H1 (cell line): ENCODE data around the gene OLA1.

Experiments
- ASH2L ChIP-seq: fragments of 200-600, 300-600 bp; sonication (generic); IDR thresholded peaks from one replicate; pipeline ENCODE4 v1.7.1; 2017; ENCODE audit warnings: low read length
- BACH1 ChIP-seq: IDR thresholded peaks from 2 replicates; pipeline ENCODE4 v1.6.1; 2012; ENCODE audit warnings: low read length, improper control_type of control experiment
- CTCF ChIP-seq, 3 experiments: IDR thresholded peaks; 1 replicate in 2 of 3; 2 replicates in 1 of 3; pipeline versions ENCODE4 v1.5.1 to v1.6.1; 2011; ENCODE audit warnings: low read length in 3 of 3, mild to moderate bottlenecking in 3 of 3, inconsistent platforms in 2 of 3, low read depth in 1 of 3, moderate library complexity in 1 of 3; ENCODE audit not compliant: insufficient read depth in 1 of 3; ENCODE audit errors: control extremely low read depth in 1 of 3
- EZH2 ChIP-seq: fragments of 200-600 bp; sonication (generic); IDR thresholded peaks from 2 replicates; pipeline ENCODE4 v1.7.1; 2012; ENCODE audit warnings: low read depth, mild to moderate bottlenecking, moderate library complexity, low read length, inconsistent platforms; ENCODE audit not compliant: severe bottlenecking
- KDM1A ChIP-seq: fragments of 200-600, 300-600 bp; sonication (generic); IDR thresholded peaks from 2 replicates; pipeline ENCODE4 v1.7.1; 2016; ENCODE audit warnings: mild to moderate bottlenecking, low read length, borderline replicate concordance
- MAFK ChIP-seq: IDR thresholded peaks from 2 replicates; pipeline ENCODE4 v1.6.1; 2012; ENCODE audit warnings: low read depth, mild to moderate bottlenecking, improper control_type of control experiment, low read length
- POLR2A ChIP-seq, 2 experiments: IDR thresholded peaks; 1 replicate in 1 of 2; 2 replicates in 1 of 2; pipeline ENCODE4 v1.6.1; 2011; ENCODE audit warnings: low read depth in 2 of 2, low read length in 2 of 2, mild to moderate bottlenecking in 2 of 2; ENCODE audit errors: control extremely low read depth in 1 of 2
- POLR2AphosphoS5 ChIP-seq: IDR thresholded peaks from 2 replicates; pipeline ENCODE4 v1.6.1; 2011; ENCODE audit warnings: low read depth, low read length
- RBBP5 ChIP-seq: IDR thresholded peaks from 2 replicates; pipeline ENCODE4 v1.7.1; 2012; ENCODE audit warnings: low read depth, mild to moderate bottlenecking, inconsistent platforms, low read length, moderate library complexity, borderline replicate concordance
- SIN3A ChIP-seq, 2 experiments: IDR thresholded peaks in 1 of 2; conservative IDR thresholded peaks in 1 of 2; 2 replicates each; pipeline ENCODE4 v1.6.1; 2011 to 2012; ENCODE audit warnings: low read length in 2 of 2, improper control_type of control experiment in 1 of 2, low read depth in 1 of 2, mild to moderate bottlenecking in 1 of 2
- SIRT6 ChIP-seq: IDR thresholded peaks from one replicate; pipeline ENCODE4 v1.7.1; 2012; ENCODE audit warnings: low read length, inconsistent platforms
- SP1 ChIP-seq: IDR thresholded peaks from 2 replicates; pipeline ENCODE4 v1.6.1; 2011; ENCODE audit warnings: low read depth, low read length
- TAF1 ChIP-seq: IDR thresholded peaks from 2 replicates; pipeline ENCODE4 v1.6.1; 2011; ENCODE audit warnings: mild to moderate bottlenecking, low read depth, low read length
- YY1 ChIP-seq: IDR thresholded peaks from 2 replicates; pipeline ENCODE4 v1.6.1; 2011; ENCODE audit warnings: low read depth, mild to moderate bottlenecking, low read length

- TF ChIP-seq SIN3A (conservative IDR thresholded peaks at IDR 0.05 in 1 of 2, IDR thresholded peaks at IDR 0.05 in 1 of 2; ENCODE audit: low read depth in 1 of 2, low read length in 2 of 2) (no peak), ASH2L (no peak), CTCF (IDR thresholded peaks at IDR 0.05; ENCODE audit: control extremely low read depth in 1 of 3, insufficient read depth in 1 of 3, low read depth in 1 of 3, low read length in 3 of 3) (no peak), RBBP5 (no peak), EZH2 (no peak), KDM1A (no peak), YY1 (no peak), SP1 (no peak), TAF1 (no peak), POLR2A (IDR thresholded peaks at IDR 0.05; ENCODE audit: control extremely low read depth in 1 of 2, low read depth in 2 of 2, low read length in 2 of 2) (no peak), MAFK (no peak), SIRT6 (no peak), POLR2AphosphoS5 (no peak), BACH1 (no peak)
Observed at GRCh38 chr2:174083843-174084458, 164.4 kb downstream of the OLA1 start.
